Endothelial cell of umbilical vein (primary cell): ENCODE measurements around the gene ZNF384. TPM values are rescaled to one million over a fixed set of nuclear protein-coding genes. Genes with fewer than 3 reads are reported as not detected.

Experiments
- BruUV-seq: library from RNA; stranded (reverse); fragments of 400-500 nt; replicated peaks from 2 replicates; lab custom pipeline; 2021; lab: Mats Ljungman, UMichigan
- CTCF ChIA-PET: fragments of 300-600, 350-600 bp; sonication (Branson Sonifier 250); formaldehyde crosslinking; loops from one replicate; lab custom pipeline; 2021; ENCODE audit warnings: antibody characterized with exemption, inconsistent platforms; lab: Charles Lee
- POLR2A ChIA-PET: fragments of 300-600, 350-600 bp; sonication (Branson Sonifier 250); formaldehyde crosslinking; loops from one replicate; lab custom pipeline; 2021; ENCODE audit warnings: antibody characterized with exemption, inconsistent platforms; lab: Charles Lee
- DNase-seq: peaks from one replicate; pipeline ENCODE4 v3.0.0-alpha.2; 2011; ENCODE audit warnings: low read depth, low spot score
- FAIRE-seq: peaks from 2 replicates; lab custom pipeline; 2011; peaks lifted over from hg19 to GRCh38; lab: Jason Lieb, UNC
- H2AFZ ChIP-seq: 2 replicates; pipeline ENCODE4 v1.6.0; 2012; ENCODE audit warnings: low read depth, low read length, control low read depth, inconsistent platforms
- H3K27ac ChIP-seq: 2 replicates; pipeline ENCODE4 v1.5.1; 2011; ENCODE audit warnings: low read depth, mild to moderate bottlenecking, control low read depth, low read length, moderate library complexity; ENCODE audit not compliant: insufficient read depth
- H3K27me3 ChIP-seq, 2 experiments: 2 replicates each; pipeline versions ENCODE4 v1.6.0 to v1.6.1; 2011; ENCODE audit warnings: low read length in 2 of 2, mixed read lengths in 1 of 2; ENCODE audit not compliant: control insufficient read depth in 2 of 2, insufficient read depth in 2 of 2
- H3K36me3 ChIP-seq, 2 experiments: 2 replicates in 1 of 2; 3 replicates in 1 of 2; pipeline ENCODE4 v1.5.1; 2011; ENCODE audit warnings: low read length in 2 of 2, mild to moderate bottlenecking in 1 of 2, moderate library complexity in 1 of 2; ENCODE audit not compliant: control insufficient read depth in 2 of 2, insufficient read depth in 2 of 2; ENCODE audit errors: extremely low read depth in 1 of 2
- H3K4me1 ChIP-seq: 3 replicates; pipeline ENCODE4 v1.5.1; 2011; ENCODE audit warnings: mild to moderate bottlenecking, low read length; ENCODE audit not compliant: control insufficient read depth, insufficient read depth; ENCODE audit errors: extremely low read depth
- H3K4me2 ChIP-seq: 2 replicates; pipeline ENCODE4 v1.6.1; 2011; ENCODE audit warnings: low read length, control low read depth, mixed read lengths; ENCODE audit not compliant: insufficient read depth
- H3K4me3 ChIP-seq, 3 experiments: fragments of 200-600 bp in 1 of 3; sonication (generic), shearing (Covaris generic) in 1 of 3; replicated peaks in 1 of 3; 2 replicates each; pipeline ENCODE4 v1.5.1; 2011 to 2016; ENCODE audit warnings: control low read depth in 3 of 3, low read length in 3 of 3, mild to moderate bottlenecking in 2 of 3, inconsistent platforms in 1 of 3, low read depth in 1 of 3, moderate library complexity in 1 of 3; ENCODE audit not compliant: insufficient read depth in 1 of 3
- H3K79me2 ChIP-seq: 2 replicates; pipeline ENCODE4 v1.6.0; 2012; ENCODE audit warnings: low read length, inconsistent platforms; ENCODE audit not compliant: control insufficient read depth, insufficient read depth
- H3K9ac ChIP-seq: replicated peaks from 2 replicates; pipeline ENCODE3; 2011; ENCODE audit warnings: low read length, control low read depth; ENCODE audit not compliant: insufficient read depth; ENCODE audit errors: extremely low read depth
- H3K9me1 ChIP-seq: replicated peaks from 3 replicates; pipeline ENCODE4 v1.6.0; 2011; ENCODE audit warnings: mild to moderate bottlenecking, low read length; ENCODE audit not compliant: control insufficient read depth, insufficient read depth; ENCODE audit errors: extremely low read depth
- H3K9me3 ChIP-seq: replicated peaks from 2 replicates; pipeline ENCODE4 v1.5.1; 2012; ENCODE audit warnings: low read length, inconsistent platforms; ENCODE audit not compliant: control insufficient read depth, insufficient read depth
- H4K20me1 ChIP-seq: replicated peaks from 2 replicates; pipeline ENCODE3; 2011; ENCODE audit warnings: mild to moderate bottlenecking, low read length; ENCODE audit not compliant: control insufficient read depth, insufficient read depth; ENCODE audit errors: extremely low read depth
- GATA2 ChIP-seq: IDR thresholded peaks from 2 replicates; pipeline ENCODE4 v1.7.0; 2011; ENCODE audit warnings: low read depth, mild to moderate bottlenecking, moderate library complexity, mixed read lengths, low read length; ENCODE audit not compliant: insufficient read length, insufficient read depth
- MAX ChIP-seq: IDR thresholded peaks from 2 replicates; pipeline ENCODE4 v1.6.1; 2011; ENCODE audit not compliant: insufficient read depth, insufficient read length
- MYC ChIP-seq: IDR thresholded peaks from one replicate; pipeline ENCODE4 v1.6.1; 2011; ENCODE audit warnings: mild to moderate bottlenecking, low read depth, low read length
- dilution Hi-C: fragments of 300-500 bp; cut with MboI; formaldehyde crosslinking; loops from one replicate; pipeline ENCODE4 v1.15.0; 2019; ENCODE audit warnings: low sequenced_read_pairs; ENCODE audit not compliant: extremely low pct_ligation_motif_present
- intact Hi-C: fragments of 100-400 bp; cut with micrococcal nuclease; formaldehyde crosslinking; loops from one replicate; pipeline ENCODE4 v1.10.0; 2022
- polyA plus RNA-seq, 4 experiments: library from polyadenylated mRNA; depleted of rRNA in 3 of 4; stranded (reverse) in 3 of 4; unstranded in 1 of 4; fragments of >200 nt; gene quantifications; 2 replicates each; pipeline versions ENCODE4 v1.2.1 to v1.2.3, GENCODE V29; 2011 to 2012; ENCODE audit warnings: missing spikeins in 1 of 4
- total RNA-seq: library from RNA; stranded (reverse); gene quantifications from 2 replicates; pipeline ENCODE4 v1.2.3, GENCODE V29; 2021
- TF ChIP-seq, protein P1 (sequence below), 2 donors: IDR thresholded peaks; 1 replicate in 1 of 2; 2 replicates in 1 of 2; pipeline ENCODE4 v1.5.1; 2011; ENCODE audit warnings: low read length in 2 of 2, mild to moderate bottlenecking in 2 of 2, moderate library complexity in 2 of 2, control low read depth in 1 of 2, inconsistent platforms in 1 of 2, low read depth in 1 of 2; ENCODE audit not compliant: insufficient read depth in 1 of 2; ENCODE audit errors: extremely low read depth in 1 of 2

Gene ZNF384
- total and polyA plus RNA-seq, 2 donors (not counting 3 experiments of a cell fraction or from before 2014, with no cell fraction given) = 52.8 to 58.3 TPM

GRCh38 chr12:6685814-6686213, 3.4 kb downstream of the ZNF384 start:
- Histone ChIP-seq H2AFZ (no peak overlapping the region), H3K9me3 (no peaks in the 10 kb centered on the region), H3K4me2 (no peak overlapping the region), H3K79me2 (peaks cover 83% of the 10 kb centered on the region), H3K4me3 (no peak overlapping the region), H3K27me3 (no peaks in the 10 kb centered on the region), H3K9me1 (no peaks in the 10 kb centered on the region), H3K9ac (no peak overlapping the region), H3K36me3 (peaks cover 0 to 4% of the 10 kb centered on the region in 2 experiments), H3K4me1 (peaks cover 21% of the 10 kb centered on the region), H4K20me1 (no peaks in the 10 kb centered on the region), H3K27ac (no peak overlapping the region)
- CTCF ChIA-PET = interaction anchor here (1.4 to 2.0 kb wide), 2 partner anchors 65 to 133 kb away, joined by 6 to 7 read pairs; no protein-coding TSS in a partner anchor
- no TSS peak for BruUV-seq
- no peak for TF ChIP-seq MAX
- TF ChIP-seq MYC = no peak
- FAIRE-seq = no peak
- POLR2A ChIA-PET = no interaction called here
- intact Hi-C loops = loop anchor here (5.0 kb wide), 1 partner anchor 91 kb away; no protein-coding TSS in a partner anchor
- no peak for DNase-seq
- dilution Hi-C loops = no loop called here

DNA sequence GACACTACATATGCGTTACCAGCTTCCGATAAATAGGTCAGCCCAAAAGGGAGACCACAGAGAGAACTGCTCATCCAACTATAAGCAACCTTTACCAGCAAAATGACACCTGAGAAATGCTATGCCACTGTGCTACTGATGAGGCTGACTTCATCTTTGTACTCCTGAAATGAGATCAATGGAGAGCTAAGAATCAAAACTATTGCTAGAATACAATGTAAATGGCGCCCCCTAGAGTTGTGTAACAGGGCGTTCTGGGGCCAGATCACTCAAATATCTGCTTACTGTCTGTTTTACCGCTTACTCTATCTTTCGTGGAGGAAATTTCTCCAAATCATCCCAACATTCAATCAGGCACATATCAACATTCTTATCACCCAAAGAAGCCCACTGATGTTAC, 4.6 kb downstream of the ZNF384 start:
- peak; percentile 32 for DNase-seq
- Histone ChIP-seq H3K4me1 (peaks cover 15% of the 10 kb centered on the region), H3K9me1 (no peaks in the 10 kb centered on the region), H3K9ac (no peak overlapping the region), H3K27ac (no peak overlapping the region), H3K4me2 (no peak overlapping the region), H3K9me3 (no peaks in the 10 kb centered on the region), H3K79me2 (peaks cover 84% of the 10 kb centered on the region), H2AFZ (no peak overlapping the region), H3K4me3 (no peak overlapping the region), H4K20me1 (no peaks in the 10 kb centered on the region), H3K36me3 (peaks cover 0 to 4% of the 10 kb centered on the region in 2 experiments), H3K27me3 (no peaks in the 10 kb centered on the region)
- BruUV-seq = no TSS peak
- POLR2A ChIA-PET = no interaction called here
- intact Hi-C loops = loop anchor here (1.0 to 5.0 kb wide), 2 partner anchors 67 to 93 kb away; no protein-coding TSS in a partner anchor
- no peak for FAIRE-seq
- no peak for TF ChIP-seq GATA2
- TF ChIP-seq, protein P1, sequence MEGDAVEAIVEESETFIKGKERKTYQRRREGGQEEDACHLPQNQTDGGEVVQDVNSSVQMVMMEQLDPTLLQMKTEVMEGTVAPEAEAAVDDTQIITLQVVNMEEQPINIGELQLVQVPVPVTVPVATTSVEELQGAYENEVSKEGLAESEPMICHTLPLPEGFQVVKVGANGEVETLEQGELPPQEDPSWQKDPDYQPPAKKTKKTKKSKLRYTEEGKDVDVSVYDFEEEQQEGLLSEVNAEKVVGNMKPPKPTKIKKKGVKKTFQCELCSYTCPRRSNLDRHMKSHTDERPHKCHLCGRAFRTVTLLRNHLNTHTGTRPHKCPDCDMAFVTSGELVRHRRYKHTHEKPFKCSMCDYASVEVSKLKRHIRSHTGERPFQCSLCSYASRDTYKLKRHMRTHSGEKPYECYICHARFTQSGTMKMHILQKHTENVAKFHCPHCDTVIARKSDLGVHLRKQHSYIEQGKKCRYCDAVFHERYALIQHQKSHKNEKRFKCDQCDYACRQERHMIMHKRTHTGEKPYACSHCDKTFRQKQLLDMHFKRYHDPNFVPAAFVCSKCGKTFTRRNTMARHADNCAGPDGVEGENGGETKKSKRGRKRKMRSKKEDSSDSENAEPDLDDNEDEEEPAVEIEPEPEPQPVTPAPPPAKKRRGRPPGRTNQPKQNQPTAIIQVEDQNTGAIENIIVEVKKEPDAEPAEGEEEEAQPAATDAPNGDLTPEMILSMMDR (IDR thresholded peaks at IDR 0.05; ENCODE audit: extremely low read depth in 1 of 2, insufficient read depth in 1 of 2, low read depth in 1 of 2, low read length in 2 of 2) = peak; percentile 44 to 55
- CTCF ChIA-PET = interaction anchor here (0.6 to 2.7 kb wide), 20 partner anchors 9 to 167 kb away, joined by 3 to 21 read pairs (median 6); partner anchors contain the start of genes MLF2, NOP2 and USP5
- dilution Hi-C loops = no loop called here
